NCI-H2107 (cell line): ENCODE data around the gene SLC9A9.
"Not testable (repeated sequence)": the region's sequence is repeated elsewhere in the genome, so short reads cannot be mapped to it uniquely, and the experiment has no call there.

Source experiments
- DNase-seq: peaks from one replicate; lab custom pipeline; 2025; lab: John Stamatoyannopoulos, UW

Gene SLC9A9

GRCh38 chr3:143551761-143552160 is 296.5 kb downstream of the SLC9A9 start:
- DNase-seq, result no peak

DNA sequence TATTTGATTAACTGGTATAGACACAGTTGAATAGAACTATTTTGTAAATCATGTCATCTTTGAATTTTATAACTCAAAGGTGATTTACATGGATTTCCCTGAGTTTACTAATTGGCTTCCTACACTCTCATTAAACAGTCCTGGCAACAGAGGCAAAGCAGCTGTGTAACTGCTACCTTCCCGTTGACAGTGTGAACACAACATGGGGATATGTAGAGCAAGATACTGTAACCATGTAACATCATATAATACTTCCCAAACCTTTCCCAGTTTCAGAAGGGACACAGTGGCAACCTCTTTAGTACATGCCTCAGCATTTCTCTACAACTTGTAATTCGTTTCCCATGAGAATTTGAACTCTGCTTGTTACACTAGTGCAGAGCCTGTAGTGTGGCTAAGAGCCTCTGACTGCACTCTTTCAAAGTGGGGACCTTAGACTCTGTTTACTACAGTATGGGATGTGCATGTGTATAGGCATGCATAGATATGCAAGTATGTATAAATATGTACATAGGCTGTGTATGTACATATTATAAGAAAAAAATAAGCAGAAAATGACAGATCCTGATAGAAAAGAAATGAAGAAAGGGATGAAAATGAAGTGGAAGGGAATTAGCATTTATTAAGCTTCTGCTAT is 299.3 kb downstream of the SLC9A9 start:
- no peak for DNase-seq

DNA sequence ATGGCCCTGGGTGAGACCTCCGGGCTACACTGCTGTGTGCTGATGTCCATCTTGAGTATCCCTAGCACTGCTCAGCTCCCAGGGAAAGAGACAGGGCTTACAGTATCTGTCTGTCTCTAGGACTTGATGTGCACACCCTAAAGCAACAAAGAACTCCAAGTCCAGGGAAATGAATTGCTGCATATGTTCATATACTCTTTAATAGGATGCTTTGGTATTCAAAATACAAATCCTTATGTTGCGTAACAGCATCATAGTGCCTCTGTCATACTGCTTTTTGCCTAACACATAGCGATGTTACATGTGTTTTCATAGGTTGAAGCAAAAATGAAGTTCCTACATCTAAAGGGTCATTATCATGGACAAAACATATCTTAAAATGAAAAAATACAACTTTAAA is 299.9 kb downstream of the SLC9A9 start:
- no peak for DNase-seq

DNA sequence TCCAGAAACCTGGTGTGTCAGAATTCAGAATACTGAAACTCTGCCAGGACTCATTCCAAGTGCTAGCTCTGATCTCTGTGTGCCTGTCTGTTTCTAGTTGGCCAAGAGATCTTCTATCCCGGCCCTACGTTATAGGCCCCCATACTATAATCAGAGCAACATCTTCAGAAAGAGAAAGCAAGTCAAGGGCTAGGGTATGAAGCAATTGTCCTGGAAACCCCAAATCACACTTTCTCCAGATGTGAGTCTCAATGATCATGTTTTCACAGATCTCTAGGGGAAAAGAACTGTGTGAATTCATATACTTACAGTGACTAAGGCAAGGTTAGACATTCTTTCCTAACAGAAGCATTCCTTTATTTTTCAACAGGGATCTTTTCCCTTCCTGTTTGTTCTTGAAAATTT is 309.7 kb downstream of the SLC9A9 start:
- DNase-seq, result no peak

GRCh38 chr3:143538061-143538460 is 310.2 kb downstream of the SLC9A9 start:
- no peak for DNase-seq

DNA sequence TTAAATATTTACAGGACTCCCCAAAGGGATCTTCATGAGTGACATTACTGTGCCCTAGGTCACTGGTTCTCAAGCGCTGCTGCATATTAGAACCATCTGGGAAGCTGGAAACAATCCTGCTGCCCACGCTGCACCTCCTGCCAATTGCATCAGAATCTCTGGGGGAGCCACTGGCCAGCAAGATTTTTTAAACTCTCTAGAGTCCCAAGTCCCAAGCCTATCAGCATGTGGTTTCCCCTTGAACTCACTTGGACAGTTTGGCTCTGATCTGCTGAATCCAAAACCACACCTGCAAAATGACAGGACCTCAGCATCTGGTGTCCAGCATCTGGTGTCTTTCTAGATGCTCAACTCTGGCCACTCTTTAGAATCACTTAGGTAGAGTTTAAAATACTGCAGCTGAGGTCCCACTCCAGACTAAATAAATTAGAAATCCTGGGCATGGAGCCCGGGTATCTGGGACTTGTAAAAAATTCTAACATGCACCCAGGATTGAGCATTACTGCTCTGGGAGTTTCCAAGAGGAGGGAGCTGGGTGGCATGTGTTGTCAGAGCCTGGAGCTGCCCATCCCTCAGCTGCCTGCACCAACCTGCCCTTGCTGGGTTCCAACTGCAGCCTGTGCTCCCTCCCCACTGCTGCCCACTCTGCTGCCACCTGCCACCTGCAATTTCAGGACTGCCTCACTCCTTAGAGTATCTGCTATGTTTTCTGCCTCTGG is 311.3 kb downstream of the SLC9A9 start:
- no peak for DNase-seq

GRCh38 chr3:143535994-143536784 is 312.1 kb downstream of the SLC9A9 start:
- DNase-seq, result no peak

- DNase-seq, result no peak
Observed at GRCh38 chr3:143533391-143533790, 314.9 kb downstream of the SLC9A9 start.

DNA sequence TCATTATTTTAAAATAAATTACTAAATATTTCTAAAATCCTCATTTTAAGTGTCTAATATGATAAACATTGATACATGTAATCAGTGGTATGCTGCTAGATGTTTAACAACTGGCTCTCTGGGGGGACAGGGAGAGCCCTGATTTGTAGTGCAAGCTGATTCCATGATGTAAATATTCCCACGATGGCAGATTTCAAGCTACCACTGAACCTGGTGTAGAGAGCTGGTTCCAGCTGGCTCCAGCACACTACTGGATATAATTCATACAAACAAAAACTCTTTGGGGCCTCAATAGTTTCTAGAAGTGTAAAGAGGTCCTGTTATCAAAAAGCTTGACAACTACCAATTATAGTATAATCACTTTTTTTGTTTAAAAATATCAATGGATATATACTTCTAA is 316.2 kb downstream of the SLC9A9 start:
- DNase-seq, result no peak

- DNase-seq, result no peak
Observed at GRCh38 chr3:143531101-143531500, 317.2 kb downstream of the SLC9A9 start.

GRCh38 chr3:143529798-143530197 is 318.5 kb downstream of the SLC9A9 start:
- no peak for DNase-seq

GRCh38 chr3:143529018-143529478 is 319.2 kb downstream of the SLC9A9 start:
- DNase-seq, result no peak

DNA sequence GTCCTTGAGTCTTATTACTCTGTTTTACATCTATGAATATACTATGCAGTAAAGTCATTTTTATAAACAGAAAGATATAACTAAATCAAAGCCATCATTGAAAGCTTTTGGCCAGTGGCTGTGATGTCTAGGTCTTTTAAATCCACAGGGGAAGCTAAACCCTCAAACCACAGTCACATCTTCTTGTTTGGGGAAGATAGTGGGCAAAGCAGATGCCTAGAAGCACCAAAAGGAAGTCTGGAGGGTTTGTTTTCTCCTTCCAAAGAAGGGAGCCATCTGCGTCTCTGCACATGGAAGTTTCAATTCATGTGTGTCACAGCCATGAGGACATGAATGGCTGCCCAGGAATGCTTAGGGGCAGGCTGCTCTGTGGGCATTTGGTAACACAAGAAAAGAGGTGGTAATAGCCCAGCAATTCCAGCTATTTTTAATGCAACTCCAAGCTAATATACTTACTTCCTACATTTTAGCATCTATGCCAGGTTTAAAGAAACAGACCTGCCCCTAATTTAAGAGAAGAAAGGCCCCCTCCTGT is 322.2 kb downstream of the SLC9A9 start:
- no peak for DNase-seq

- DNase-seq, result no peak
Observed at GRCh38 chr3:143525408-143525807, 322.9 kb downstream of the SLC9A9 start.

- no peak for DNase-seq
Observed at GRCh38 chr3:143521803-143522202, 326.5 kb downstream of the SLC9A9 start.

- DNase-seq, result not testable (repeated sequence)
Observed at GRCh38 chr3:143517131-143517530, 331.1 kb downstream of the SLC9A9 start.

DNA sequence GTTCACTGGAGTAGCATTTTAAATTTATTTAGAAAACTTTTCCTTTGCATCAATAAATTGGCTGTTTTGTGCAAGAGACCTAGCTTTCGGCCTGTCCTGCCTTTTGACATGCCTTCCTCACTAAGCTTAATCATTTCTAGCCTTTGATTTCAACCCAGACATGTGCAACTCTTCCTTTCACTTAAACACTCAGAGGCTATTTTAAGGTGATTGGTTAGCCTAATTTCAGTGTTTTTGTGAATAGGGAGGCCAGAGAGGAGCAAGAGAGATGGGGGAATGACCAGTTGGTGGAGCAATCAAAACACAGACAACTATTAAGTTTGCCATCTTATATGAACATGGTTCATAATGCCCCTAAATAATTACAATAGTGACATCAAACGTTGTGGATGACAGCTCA is 333.4 kb downstream of the SLC9A9 start:
- DNase-seq, result no peak

DNA sequence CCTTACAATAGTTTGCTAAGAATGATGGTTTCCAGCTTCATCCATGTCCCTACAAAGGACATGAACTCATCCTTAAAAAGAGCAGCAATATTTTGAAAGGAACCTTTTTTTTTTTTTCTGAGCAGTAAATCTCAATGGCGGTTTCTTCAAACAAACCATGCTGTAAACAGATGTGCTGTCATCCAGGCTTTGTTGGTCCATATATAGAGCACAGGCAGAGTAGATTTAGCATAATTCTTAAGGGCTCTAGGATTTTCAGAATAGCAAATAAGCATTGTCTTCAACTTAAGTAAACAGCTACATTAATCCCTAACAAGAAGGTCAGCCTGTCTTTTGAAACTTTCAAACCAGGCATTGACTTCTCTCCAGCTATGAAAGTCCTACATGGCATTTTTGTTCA is 334.2 kb downstream of the SLC9A9 start:
- DNase-seq, result no peak

DNA sequence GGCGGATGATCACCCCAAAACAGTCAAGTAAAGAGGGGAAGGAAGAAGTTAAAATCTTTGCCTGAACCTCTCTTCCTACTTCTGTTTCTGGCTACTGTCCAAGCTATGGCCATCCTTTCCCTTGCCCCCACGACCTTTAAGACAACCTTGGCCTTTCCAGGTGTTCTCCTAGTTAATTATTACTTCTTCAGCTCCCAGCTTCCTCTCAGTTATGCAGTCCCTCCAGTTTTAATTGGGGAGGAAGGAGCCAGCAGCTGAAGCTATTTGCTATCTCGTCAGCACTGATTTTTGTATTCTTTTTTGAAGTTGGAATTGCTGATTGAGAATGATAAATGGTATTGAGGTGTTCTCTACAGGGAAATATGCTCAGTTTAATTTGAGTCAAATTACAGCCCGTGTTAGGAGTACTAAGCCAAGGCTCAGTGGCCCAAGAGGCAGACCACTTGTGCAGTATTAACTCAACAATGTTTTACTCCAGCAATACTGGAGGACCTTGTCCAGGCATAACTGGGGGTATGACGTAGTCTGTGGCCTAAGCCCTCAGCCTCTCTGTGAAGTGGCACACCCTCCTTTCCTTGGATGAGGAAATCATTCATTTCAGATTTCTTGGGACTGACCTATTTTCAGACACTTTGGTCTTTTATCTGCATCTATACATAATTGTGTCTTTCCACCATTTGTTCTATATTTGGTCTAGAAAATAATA is 336.9 kb downstream of the SLC9A9 start:
- no peak for DNase-seq

GRCh38 chr3:143510601-143511000 is 337.7 kb downstream of the SLC9A9 start:
- DNase-seq, result no peak

DNA sequence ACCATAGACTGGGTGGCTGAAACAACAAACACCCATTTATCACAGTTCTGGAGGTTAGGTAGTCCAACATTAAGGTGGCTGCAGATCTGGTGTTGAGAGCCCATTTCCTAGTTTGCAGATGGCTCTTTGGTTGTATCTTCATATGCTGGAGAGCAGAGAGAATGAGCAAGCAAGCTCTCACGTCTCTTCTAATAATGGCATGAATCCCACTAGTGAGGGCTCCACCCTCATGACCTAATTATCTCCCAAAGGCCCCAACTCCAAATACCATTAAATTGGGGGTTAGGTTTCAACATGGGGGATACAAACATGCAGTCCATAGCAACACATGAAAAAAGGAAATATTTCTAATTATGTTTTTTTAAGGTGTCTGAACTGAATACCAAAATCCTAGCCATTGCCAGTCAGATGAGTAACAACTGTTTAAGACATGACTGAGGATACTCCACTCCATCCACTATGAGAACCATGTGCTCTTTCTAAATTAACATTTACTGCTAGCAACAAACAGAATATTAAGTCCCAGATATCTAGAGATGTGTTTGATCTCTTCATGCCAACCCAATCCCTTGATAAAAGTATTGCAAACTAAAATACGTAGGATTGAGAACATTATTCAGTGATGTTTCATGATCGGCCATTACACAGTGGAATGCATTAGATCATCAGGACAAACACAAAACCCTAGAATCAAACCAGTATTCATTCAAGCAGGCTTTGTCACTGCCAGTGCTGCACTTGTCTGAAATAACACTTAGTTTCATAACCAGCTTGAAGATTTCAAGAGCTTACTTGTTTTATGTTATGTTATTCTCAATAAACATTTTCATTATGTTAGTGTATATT is 340.3 kb downstream of the SLC9A9 start:
- DNase-seq, result no peak
